T-helper 2 cell (primary cell): ENCODE measurements around the gene SLC16A7.
"Not testable (repeated sequence)": the region's sequence is repeated elsewhere in the genome, so short reads cannot be mapped to it uniquely, and the experiment has no call there.

Experiments used
- DNase-seq, 5 experiments: peaks; one replicate each; pipeline versions ENCODE4 v3.0.0 to v3.0.0-alpha.2; 2012 to 2022
- total RNA-seq, 2 donors: gene quantifications; one replicate each; lab custom pipeline; 2026; lab: John Stamatoyannopoulos, UW

SLC16A7 gene, protein sequence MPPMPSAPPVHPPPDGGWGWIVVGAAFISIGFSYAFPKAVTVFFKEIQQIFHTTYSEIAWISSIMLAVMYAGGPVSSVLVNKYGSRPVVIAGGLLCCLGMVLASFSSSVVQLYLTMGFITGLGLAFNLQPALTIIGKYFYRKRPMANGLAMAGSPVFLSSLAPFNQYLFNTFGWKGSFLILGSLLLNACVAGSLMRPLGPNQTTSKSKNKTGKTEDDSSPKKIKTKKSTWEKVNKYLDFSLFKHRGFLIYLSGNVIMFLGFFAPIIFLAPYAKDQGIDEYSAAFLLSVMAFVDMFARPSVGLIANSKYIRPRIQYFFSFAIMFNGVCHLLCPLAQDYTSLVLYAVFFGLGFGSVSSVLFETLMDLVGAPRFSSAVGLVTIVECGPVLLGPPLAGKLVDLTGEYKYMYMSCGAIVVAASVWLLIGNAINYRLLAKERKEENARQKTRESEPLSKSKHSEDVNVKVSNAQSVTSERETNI
- total RNA-seq, result 43.3 to 69.6 reads per million in 2 donors

DNA sequence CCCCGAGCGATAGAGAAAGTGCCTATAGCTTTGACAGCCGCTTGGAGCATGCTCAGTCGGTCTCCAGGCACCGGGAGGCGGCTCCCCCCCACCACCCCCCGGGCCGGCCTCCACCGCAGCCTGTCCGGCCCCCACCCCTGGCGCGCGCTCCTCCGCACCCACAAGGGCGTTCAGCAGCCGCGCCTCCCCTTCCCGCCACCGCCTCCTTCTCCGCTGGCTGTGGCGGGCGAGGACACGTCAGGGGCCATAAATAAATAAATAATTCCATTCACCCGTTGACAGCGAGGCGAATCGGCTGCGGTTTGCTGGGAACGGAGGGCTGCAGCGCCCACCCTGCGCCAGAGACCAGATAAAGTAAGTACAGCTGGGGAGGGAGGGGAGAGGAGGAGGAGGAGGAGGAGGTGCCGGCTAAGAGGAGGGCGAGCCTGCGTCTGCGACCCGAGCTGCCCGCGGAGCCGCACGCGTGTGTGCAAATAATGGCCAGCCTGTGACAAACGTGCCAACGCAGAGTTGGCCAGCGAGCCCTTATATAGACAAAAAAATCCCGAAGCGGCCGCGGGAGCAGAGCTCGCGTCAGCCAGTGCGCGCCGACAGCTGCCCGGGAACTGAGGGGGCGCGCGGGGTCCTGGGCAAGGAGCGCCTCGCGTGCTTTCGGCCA is at the start of gene SLC16A7:
TSS of gene SLC16A7 (plus strand) at position 147 of the 658 bp plus-strand sequence. CDS start 108,773 bp downstream, outside the sequence.
- DNase-seq, result peak; percentile 55 to 94 (median 78)

DNA sequence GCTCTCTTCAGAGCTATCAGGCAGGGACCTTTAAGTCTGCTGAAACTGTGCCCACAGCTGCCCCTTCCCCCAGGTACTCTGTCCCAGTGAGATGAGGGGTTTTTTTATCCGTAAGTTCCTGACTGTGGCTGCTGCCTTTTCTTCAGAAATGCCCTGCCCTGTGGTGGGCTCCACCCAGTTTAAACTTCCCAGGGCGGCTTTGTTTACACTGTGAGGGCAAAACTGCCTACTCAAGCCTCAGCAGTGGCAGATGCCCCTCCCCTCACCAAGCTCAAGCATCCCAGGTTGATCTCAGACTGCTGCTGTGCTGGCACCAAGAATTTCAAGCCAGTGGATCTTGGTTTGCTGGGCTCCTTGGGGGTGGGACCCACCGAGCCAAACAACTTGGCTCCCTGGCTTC is 46.9 kb upstream of the SLC16A7 start:
- peak in 1 of 5 experiments; percentile 83 for DNase-seq

DNA sequence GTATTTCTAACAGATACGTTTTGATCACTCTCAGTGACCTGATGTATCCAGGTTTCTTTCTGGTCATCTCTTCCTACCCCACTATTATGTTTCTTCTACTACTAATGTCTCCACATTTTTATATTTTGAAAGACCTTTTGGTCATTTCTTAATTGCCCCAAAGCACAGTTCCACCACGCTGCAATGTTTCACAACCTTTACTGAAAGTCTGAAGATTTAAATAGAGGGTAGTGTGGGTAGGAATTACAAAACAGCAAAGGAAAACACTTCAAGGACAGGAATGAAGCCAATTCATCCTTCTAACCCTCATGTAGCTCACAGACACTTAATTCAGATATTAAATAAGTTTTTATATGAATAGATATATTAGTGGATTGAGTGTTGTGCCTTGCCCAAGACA is 36.1 kb upstream of the SLC16A7 start:
- DNase-seq, result no peak

DNA sequence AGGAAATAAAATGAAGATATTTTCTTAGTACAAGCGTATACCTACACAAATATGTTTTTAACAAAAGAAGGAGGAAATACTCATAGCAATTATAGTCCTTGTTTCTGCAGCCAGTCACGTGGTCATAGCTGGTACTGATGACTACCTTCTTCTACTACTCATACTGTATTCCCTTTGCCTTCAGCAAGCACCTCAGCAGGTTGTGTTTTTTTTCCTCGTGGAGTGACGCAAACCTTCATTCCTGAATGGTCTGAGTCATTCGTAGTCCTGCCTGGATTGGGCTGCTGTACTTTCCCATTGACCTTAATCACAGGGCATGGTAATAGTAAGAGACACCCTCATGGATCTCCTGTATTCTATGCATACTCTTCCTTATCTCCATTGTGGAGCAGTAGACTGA is 25.7 kb upstream of the SLC16A7 start:
- no peak for DNase-seq

DNA sequence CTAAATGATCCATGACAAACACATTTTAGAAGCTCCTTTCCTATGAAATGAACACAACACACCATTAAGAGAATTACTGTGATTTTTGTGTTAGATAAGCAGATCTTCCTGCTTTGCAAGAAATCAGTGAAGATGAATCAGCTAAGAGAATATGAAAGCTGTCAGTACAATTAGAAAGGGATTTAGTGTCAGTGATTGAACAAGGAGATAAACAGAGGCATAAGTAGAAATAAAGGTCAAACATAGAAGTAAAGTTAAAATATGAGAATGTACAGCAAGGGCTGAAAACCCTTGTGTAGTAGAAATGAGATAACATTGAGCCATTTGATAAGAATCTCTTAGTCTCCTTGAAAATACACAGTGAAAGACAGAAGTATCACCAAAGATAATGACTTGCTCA is 21.4 kb upstream of the SLC16A7 start:
- peak in 1 of 5 experiments; percentile 54 for DNase-seq

DNA sequence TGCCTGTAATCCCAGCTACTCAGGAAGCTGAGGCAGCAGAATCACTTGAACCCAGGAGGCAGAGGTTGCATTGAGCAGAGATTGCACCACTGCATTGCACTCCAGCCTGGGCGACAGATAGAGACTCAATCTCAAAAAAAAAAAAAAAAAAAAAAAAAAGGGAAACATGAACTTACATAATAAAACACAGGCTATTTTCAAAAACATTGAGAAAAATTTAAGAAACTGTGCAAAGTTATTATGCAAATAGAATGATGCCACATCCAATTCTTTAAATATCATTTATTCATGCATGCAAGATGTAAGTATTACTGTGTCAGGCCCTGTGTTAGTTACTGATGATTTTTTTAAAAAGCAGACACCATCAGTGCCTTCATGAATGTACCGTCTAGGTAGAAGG is 20.0 kb upstream of the SLC16A7 start:
- no peak for DNase-seq

DNA sequence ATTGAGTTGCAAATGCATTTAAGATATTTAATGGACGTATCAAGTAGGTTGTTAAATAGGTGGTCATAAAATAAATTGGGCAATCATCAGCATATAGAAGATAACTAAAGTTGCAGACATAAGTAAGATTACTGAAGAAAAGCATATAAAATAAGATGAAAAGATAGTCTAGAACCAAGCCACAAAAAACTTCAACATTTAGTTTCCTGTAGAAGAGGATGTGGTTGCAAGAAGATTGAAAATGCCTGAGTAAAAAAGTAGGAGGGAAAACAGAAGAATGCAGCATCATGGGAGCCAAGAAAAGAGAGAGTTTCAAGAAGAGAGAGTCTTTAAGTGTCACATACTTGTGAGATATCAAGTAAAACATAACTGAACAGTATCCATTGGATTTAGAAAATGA is 17.6 kb upstream of the SLC16A7 start:
- peak in 1 of 5 experiments; percentile 80 for DNase-seq

DNA sequence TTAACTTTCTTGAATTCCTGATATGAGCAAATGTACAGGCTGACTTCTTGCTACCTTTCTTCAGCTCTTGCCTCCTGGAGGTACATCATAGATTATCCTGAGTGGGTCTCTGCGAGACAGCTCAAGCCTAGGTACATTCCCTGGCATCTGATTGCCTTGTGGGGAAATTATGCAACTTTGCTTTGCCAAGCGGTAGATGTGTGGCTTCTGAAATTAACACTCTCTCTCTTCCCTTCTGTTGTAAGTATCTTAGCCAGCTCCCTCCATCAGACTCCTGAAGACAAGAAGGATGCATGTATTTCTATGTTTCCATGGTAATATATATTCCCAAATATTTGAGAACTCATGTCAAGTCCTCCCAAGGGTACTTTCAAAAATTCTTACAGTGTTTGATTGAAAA is 16.2 kb upstream of the SLC16A7 start:
- DNase-seq, result no peak

DNA sequence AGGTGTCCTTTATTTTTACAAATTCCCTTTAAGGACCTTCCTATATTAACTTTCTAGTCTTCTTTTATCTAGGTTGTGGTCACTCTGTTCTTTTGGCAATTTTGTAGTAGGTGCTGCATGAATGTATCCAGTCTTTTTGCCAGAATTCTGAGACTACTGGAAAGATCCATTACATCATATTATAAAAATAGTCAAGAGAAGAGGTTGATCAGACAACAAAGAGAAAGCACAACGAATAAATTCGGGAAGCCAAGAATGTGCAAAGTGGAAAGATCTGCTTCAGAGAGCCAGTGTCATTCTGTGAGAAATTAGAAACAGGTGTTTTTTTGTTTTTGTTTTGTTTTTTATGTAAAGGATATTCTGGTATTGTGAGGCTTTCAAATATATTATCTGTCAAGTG is 15.8 kb upstream of the SLC16A7 start:
- no peak for DNase-seq

DNA sequence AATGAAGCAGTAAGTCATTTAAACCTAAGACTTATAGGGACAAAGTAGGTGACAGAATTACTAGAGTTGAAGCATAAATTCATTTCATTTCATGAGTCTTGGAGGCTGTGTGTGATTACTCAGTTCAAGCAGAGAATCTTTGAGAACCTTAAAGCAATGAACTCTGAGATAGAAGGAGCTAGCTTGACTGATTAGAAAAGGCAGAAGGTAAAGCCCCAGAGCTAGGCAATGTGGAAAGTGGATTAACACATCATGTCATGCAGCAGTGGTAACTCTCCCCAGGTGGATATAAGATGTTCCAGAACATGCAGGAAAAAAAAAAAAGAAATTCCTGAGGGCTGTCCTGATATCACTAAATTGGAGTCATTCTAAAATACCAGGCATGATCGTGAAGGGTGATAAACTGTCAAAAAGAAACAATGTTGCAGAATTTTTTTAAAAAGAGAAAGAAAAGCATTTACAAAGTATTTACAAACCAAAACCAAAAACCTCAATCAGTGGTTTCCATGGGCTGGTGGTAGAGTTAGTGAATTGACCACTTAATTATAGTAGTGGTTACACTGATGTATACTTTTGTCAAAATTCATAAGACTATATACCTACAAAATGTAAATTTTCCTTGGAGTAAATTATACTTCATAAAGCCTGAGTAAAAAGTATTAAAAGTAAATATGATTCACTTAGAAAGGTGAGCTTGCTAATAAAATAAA is 12.7 kb upstream of the SLC16A7 start:
- peak in 1 of 5 experiments; percentile 53 for DNase-seq

DNA sequence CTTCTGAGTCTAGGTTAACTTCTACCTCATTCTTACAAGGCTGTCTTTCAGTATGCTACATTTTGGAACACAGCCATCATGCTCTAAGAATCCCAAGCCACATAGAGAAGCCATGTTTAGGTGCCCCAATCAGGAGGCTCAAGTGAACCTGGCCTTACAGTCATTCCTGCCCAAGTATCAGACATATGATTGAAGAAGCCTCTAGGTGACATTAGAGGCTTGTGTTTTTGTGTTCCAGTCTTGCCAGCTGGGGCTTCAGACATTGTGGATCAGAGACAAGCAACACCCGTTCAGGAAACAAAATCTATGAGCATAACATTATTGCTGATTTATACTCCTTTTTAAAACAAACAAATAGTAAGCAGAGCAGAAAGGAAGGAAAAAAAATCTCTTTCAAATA is 8.1 kb upstream of the SLC16A7 start:
- DNase-seq, result no peak

DNA sequence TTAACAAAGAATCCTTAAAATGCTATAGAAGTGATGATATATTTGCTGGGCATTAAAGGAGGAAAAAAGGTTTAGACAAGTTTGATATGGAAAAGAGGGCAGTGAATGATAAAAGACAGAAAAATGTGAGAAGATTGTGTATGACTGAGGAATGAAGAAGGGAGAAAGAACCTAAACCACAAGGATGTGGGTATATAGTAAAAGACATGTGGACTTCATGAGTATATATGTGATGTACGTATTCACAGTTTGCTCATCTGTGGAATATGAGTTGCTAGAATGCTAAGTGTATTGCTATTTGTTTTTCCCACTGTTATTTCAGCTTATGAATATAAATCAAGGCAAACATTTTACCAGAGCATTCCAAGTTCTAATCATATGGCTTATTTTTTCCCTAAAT is 2.1 kb upstream of the SLC16A7 start:
- no peak for DNase-seq

DNA sequence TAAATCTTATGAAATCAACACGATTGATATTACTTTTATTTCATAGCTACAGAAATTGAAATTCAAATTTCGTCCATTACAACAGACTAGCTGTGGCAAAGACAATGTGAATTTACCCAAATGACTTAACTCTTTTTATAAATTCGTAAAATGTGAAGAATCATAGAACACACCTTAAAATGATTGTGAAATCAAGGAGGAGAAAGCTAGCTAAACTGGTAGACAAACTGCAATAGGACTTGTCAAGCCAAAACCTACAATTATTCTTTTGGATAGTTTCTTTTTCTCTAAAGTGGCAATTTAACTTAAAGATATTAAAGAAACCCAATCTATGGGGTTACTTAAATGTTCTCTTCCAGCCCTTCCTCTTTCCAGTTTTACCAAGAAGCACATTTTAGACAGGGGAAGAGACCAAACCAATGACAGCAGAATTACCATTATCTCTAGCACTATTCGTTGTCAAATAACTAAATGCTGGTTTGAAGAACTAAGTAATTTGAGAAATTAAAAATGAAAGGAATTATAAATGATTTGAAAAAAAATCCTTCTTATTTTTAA is 807 bp upstream of the SLC16A7 start:
- DNase-seq, result no peak

DNA sequence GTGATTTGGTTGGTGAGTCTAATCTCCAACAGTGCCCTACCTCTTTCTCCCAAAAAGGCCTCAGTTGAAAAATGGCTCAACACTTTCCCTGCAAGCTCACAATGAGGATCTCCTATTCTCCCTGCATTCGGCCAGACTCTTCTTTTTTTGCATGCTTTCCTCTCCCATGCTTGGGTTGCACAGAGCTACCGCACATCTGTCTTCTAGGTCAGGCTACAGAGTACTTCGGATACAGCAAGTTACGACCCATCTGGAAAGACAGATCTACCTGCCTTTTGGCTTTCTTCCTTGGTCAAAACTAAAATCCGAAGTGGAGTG is 305 bp upstream of the SLC16A7 start:
- DNase-seq, result no peak

DNA sequence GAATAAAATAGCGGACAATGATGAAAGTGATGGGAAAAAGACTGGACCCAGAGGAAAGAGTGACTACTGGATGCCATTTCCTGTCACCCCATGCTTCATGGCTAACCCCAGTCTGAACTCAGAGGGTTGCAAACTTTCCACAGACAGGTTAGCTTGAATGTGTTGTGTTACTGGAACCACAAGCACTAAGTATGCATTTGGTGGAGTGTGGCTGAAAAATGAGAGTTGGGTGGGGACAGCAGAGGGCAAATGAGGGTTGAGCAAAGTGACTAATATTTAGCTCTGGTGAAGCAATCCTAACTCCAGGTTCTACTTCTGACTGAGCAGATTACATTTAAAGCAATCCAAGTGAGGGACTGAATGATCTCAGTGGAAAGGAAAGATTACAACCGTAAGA is 1.6 kb downstream of the SLC16A7 start:
- peak in 3 of 5 experiments; percentile 39 to 93 (median 69) for DNase-seq

DNA sequence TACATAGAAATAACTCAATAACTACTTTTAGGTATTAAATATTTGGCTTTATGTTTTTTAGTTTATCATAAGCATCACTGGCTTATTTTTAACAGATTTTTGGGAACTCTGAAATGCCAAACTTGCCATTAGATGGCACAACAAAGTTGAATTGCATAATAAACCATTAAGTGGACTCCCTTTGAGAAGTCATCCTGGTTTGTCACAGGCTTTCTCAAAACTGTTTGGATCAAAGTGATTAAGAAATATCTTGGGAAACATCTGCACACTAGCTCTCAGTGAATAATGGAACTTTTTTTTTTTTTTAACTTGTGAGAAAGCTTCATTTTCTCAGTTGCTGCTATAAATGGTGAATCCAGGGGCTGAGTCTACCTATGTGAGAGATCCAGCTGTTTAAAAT is 4.3 kb downstream of the SLC16A7 start:
- DNase-seq, result no peak

DNA sequence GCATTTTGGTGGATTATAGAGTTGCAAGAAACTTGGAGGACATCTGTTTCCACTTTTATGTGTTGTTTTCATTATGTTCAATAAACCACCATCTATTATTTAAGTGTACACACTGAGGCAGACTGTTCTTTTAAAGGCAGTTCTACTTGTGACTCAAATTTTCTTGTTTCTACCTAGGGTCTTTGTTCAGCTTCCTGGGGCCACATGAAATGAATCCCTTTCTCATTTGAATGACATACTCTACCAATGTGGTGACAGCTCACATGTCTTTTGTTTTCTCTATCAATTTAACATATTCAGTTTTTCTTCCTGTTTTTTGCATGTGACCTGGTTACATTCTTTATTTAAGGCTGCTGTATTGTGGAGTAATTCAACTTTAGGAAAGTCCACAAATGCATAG is 7.9 kb downstream of the SLC16A7 start:
- DNase-seq, result no peak

DNA sequence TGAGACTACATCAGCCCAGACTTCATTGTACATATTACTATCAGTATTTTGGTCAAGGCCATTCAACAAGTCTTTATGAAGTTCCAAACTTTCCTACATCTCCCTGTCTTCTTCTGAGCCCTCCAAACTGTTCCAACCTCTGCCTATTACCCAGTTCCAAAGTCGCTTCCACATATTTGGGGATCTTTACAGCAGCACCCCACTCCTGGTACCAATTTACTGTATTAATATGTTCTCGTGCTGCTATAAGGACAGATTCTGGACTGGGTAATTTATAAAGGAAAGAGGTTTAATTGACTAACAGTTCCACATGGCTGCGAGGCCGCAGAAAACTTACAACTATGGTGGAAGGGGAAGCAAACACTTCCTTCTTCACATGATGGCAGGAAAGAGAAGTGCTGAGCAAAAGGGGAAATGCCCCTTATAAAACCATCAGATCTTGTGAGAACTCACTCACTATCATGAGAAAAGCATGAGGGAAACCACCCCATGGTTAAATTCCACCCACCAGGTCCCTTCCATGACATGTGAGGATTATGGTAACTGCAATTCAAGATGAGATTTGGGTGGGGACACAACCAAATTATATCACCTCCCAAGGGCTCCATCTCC is 17.1 kb downstream of the SLC16A7 start:
- not testable (repeated sequence) for DNase-seq

DNA sequence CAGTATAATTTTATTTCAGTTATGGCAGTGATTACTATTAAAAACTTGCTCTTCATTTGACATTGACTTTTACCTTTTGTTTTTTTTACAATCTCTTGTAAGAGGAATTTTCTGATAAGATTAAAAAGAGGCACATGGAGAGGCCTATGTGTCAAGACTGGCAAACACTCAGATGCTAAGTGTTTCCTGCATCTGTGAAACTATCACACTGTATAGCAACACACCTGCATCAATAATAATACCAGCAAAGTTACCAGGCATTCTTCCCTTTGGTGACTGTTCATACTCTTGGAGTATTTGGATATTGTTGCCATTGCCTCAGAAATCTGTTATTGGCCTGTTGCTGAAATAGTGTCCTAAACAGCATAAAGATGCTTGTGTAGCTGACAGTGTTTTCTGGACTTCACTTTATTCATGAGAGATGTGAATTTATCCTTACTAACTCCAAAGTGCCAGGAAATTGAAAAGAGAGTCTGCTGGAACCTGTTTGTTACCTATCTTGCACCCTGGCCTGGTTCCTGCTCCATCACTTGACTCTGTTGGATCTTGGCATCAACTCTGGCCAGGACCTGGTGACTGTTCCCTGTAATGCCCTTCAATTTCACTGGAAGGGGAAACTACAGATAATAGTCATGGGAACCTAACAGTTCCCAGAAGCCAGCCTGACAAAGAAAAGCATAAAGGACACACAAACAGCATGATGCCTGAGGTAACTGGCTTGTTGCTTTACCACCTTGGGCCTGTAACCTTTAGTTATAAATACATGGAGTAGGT is 19.8 kb downstream of the SLC16A7 start:
- DNase-seq, result no peak

DNA sequence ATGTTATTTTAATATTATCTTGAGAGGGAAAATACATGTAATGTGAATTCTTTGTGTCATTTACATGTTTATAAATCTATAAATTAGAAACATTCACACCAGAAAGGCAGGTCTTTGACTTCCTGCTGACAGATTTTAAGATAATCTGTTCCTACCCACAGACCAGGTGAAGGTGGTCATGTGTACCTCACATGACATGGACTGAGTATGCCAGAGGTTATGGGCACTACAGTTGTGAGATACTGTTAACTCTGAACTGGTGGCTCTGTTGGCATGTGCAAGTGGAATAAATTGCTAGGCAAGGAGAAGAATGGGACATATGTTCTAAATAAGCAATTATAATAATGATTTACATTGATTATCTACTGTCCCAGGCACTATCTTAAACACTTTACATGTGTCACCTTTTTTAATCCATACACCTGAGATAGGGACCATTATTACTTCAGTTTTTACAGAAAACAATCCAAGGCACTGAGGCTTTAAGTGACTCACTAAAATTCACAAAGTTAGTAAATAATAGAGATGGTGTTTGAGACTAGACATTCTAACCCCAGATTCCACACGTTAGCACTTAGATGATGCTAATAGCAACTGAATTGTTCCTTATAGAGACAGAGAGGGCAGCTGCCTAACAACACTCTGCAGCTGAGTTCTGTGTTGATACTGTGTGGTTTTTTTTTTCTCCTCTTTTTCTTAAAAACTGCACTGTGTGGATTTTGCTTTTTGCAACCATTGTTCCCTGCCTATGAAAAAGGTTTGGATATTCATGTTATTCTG is 23.8 kb downstream of the SLC16A7 start:
- peak in 1 of 5 experiments; percentile 26 for DNase-seq

DNA sequence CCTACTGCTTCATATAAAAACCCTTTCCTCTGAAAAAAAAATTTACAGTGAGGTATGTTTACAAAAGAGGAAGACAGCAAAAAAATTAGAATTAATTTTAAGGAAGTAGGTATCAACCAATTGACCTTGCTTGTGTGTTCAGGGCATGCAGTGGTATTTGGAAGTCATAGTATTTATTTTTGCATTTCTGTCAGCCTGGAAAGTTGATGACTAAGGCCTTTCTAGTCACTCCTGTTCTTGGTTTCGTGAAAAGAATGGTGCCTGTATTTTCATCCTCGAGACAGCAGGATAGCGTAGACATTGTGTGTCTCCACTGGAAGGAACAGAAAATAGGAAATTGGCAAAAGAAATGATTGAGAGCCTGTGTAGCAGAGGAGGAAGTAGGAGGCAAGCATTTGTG is 24.5 kb downstream of the SLC16A7 start:
- no peak for DNase-seq
